NK-92 (cell line): Measurements from ENCODE around the gene GPX6.
"Not testable (repeated sequence)": the region's sequence is repeated elsewhere in the genome, so short reads cannot be mapped to it uniquely, and the experiment has no call there.

Experiments used
- DNase-seq: peaks from one replicate; lab custom pipeline; 2025; ENCODE audit not compliant: unreplicated experiment; lab: John Stamatoyannopoulos, UW

GPX6 gene

DNA sequence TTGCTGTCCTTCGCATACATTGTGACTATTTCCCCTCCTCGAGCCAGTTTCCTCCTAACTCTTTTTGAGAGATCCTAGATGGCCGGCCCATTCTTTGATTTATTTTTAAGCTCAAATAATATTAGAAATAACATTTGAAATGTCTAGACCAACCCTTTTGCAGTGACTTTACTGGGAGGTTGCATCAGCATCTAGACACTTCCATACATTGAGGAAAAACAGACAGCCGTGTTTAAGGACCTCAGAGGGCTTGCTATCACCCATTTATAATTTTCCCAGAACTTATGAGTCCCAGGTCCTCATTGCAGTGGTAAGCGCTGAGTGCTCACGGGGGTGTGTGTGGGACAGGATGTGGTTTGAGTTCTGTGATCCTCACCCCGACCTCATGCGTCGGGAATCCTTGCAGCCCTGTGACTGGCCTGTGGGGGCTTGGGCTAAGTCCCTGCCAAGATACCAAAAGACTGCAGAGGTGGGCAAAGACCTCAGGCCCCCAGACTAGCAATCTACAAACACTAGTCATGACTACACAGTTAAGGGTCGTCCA, 10.0 kb upstream of the GPX6 start, which contains the start of gene GPX5:
Gene GPX5 (plus strand): TSS at position 386 of the 544 bp plus-strand sequence. CDS start 133 bp downstream, at position 519.
- DNase-seq, result no peak

DNA sequence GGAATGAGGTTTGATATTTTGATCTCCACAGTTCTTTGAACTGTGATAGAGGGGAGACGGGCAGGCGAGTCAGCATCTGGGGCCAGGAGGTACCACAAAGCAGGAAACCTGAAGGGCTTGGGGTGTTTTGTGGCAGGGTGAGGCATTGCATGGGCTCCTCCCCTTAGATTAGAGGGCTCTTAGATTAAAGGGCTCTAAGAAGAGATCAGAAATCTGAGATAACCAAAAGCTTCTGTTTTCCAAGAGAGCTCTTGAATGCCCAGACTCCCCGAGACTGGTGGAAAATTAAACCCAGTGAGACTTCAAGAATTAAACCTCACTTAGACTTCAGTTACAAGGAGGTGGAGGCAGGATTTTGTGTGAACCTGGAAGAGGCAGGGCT, 7.6 kb upstream of the GPX6 start:
- DNase-seq, result no peak

DNA sequence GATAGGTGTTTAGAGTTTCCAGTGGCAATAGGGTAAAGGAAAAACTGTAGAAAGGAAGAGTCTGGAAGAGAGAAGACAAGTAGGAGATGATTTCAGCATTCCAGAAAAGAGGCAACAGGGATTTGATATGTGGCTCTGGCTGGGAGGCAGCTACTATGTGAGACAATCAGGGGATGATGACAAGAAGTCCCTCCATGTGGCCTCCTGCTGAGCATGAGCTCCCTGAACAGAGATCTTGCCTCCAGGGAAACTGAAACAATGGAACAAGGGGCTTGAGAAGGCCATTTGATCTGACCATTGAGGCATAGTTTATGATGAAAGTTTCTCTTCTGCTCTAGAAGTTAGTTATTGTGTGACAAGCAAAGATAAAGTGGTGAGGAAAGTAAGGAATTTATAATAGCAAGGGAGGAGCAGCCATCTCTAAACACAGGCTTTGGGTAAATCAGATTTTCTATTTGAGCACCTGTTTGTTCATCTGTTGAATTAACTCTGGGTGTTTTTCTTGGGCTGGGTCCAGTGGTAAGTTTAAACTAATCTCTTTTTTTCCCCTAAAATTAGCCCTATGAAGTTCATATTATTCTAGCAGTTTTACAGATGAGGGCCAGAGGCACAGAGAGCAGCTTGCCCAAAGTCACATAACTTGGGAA, 7.1 kb upstream of the GPX6 start:
- DNase-seq, result no peak

DNA sequence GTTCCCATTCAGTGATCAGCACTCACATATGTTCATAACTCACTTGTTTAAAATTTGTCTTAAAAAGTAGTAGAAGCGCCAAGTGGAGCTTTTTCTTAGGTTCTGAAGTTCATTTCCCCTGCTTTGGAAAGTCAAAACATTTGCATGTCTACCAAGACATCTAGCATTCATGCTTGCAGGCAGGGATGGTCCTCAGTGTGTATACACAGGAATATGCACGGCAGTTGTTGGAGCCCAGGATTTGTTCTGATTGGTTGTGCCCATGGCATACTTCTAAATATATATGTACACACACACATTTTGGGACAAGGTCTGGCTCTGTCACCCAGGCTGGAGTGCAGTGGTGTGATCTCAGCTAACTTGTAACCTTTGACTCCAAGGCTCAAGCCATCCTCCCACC, 2.4 kb upstream of the GPX6 start:
- DNase-seq, result no peak

DNA sequence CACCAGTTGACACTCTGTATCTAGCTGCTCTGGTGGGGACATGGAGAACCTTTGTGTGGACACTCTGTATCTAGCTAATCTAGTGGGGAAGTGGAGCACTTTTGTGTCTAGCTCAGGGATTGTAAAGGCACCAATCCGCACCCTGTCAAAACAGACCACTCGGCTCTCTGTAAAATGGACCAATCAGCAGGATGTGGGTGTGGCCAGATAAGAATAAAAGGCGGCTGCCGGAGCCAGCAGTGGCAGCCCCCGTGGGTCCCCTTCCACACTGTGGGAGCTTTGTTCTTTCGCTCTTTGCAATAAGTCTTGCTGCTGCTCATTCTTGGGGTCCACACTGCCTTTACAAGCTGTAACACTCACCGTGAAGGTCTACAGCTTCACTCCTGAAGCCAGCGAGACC, 3.2 kb downstream of the GPX6 start:
- not testable (repeated sequence) for DNase-seq

DNA sequence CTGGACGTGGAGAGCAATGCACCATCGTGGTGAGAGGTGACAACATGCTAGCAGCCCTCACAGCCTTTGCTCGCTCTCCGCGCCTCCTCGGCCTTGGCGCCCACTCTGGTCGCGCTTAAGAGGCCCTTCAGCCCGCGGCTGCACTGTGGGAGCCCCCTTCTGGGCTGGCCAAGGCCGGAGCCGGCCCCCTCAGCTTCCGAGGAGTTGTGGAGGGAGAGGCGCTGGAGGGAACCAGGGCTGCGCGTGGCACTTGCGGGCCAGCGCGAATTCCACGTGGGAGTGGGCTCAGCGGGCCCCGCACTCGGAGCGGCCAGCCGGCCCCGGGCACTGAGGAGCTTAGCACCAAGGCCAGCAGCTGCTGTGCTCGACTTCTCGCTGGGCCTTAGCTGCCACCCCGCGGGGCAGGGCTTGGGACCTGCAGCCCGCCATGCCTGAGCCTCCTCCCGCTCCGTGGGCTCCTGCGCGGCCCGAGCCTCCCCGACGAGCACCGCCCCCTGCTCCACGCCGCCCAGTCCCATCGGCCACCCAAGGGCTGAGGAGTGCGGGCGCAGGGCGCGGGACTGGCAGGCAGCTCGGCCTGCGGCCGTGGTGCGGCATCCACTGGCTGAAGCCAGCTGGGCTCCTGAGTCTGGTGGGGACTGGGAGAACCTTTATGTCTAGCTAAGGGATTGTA, 3.8 kb downstream of the GPX6 start:
- DNase-seq, result no peak

DNA sequence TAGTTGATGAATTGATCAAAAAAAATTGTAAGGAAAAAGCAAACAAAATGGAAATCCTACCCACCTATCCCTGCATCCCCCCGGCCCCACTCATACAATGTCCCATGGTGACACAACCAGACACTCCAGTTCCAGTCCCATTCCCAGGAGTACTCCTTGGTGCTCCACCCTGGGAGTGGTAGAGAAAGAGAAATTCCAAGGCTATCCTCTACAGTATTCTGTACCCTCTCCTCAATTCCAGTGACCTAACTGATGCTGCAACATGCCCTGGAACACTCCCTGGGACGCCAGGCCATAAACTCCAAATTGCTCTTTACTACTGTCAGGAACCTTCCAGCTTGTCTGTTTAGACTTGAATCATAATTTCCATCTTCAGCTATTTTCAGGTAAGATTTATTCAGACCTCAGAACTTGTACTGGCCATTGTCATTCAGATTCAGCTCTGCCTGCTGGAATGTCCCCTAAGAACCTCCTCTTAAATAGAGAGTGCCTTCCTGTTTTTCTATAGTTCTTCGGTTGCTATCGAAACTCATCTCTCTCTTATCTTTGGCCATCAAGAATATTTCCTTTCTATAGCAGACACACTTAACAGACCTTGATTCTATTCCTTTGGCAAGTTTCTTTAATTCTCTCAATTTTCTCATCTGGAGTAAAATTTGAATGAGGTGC, 8.7 kb downstream of the GPX6 start:
- no peak for DNase-seq

DNA sequence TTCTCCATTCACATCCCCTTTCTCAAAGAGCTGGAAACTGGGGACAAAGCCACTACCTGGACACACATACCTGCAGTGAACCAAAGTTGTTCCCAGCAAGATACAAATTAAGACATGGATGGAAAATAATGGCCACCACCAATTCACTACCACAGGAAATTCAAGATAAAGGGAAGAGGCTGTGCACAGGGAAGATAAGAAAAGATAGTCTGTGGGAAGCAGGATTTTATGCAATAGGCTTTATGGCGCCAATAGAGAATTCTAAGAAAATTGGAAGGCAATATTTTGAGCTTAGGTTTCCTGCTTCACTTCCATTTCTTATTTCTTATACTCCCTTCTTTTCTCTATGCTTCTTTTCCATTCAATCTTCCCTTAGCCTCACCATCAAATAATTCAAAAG, 9.9 kb downstream of the GPX6 start:
- DNase-seq, result no peak

DNA sequence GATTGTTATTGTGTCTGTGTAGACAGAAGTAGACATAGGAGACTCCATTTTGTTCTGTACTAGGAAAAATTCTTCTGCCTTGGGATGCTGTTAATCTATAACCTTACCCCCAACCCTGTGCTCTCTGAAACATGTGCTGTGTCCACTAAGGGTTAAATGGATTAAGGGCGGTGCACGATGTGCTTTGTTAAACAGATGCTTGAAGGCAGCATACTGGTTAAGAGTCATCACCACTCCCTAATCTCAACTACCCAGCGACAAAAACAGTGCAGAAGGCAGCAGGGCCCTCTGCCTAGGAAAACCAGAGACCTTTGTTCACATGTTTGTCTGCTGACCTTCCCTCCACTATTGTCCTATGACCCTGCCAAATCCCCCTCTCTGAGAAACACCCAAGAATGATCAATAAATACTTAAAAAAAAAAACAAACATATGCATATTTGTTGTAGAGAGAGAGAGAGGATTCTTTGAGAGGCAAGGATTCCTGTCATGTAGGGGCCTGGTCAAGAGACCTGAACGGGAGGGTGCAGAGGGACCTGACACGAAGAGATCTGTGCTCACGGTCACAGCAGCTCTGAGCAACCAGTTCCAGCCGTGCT, 12.8 kb downstream of the GPX6 start:
- DNase-seq, result not testable (repeated sequence)

DNA sequence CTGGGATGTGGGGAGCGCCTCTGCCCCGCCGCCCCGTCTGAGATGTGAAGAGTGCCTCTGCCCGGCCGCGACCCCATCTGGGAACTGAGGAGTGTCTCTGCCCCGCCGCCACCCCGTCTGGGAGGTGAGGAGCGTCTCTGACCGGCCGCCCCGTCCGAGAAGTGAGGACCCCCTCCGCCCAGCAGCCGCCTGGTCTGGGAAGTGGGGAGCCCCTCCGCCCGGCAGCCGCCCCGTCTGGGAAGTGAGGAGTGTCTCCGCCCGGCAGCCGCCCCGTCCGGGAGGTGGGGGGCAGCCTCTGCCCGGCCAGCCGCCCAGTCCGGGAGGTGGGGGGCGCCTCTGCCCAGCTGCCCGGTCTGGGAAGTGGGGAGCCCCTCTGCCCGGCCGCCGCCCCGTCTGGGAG, 13.5 kb downstream of the GPX6 start:
- not testable (repeated sequence) for DNase-seq

DNA sequence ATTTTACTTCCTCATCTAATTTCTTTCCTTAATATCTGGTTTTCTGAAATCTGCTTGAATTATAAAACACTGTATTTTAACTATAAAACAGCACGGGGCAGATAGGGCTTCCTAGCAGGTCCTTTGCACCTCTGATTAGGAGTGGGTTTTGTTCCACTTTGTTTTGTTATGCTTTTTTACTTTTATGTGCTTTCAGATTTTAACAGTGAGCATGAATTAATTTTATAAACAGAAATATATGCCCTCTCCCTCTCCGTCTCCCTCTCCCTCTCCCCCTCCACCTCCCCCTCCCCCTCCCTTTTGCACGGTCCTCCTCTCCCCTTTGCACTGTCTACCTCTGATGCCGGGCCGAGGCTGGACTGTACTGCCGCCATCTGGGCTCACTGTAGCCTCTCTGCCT, 14.3 kb downstream of the GPX6 start:
- DNase-seq, result no peak

DNA sequence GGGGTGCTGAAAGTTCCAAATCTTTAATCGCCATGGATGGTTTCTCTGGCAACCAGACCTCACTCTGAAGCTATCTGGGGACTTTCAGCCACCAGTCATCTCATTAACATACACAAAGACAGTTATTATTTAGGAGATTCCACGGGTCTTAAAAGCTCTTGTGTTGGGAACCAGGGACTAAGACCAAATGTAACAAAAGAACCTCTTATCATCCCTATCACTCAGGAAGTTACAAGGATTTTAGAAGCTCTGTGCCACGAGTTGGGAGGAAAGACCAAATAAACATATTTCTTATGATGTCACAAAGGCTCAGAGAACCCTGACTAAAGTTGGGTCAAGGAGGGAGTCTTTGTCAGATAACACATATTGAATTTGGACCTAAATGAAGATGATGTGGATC, 17.7 kb downstream of the GPX6 start:
- DNase-seq, result no peak

DNA sequence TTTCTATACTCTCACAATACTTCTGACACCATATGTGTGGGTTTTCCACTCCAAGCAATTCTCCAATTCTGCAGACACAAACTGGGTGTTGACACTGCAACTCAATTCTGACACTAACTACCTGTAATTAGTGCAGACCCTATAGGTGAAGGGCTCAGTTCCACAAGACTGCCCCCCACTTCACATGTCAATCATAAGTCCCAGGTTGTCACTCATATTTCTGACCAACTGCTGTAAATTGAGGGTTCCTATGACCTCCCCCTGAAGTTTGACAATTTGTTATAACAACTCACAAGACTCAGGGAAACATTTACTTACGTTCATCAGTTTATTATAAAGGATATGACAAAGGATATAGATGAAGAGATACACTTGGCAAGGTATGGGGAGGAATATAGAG, 18.3 kb downstream of the GPX6 start:
- DNase-seq, result no peak

DNA sequence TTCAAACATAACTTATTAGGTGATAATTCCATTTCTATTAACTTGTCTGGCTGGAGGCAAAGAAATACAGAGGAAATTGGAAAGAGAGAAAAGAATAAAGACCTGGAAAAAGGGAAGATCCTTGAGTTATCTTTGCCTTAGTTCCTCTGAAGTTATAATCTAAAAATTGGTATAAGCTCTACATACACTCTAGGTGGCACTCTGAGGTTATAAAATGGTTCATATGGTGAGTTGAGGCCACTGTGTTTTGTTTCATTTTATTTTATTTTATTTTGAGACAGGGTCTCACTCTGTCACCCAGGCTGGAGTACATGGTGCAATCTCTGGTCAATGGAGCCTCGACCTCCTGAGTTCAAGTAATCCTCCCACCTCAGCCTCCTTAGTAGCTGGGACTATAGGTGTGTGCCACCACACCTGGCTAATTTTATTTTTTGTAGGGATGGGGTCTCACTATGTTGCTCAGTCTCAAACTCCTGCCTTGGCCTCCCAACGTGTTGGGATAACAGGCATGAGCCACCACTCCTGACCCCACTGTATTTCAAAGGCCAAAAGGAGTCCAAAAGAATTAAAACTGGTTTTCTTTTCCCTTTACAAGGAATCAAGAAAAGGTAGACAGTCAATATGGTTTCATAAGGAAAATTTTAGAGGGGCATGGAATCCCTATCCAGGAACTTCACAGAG, 19.4 kb downstream of the GPX6 start:
- DNase-seq, result no peak

DNA sequence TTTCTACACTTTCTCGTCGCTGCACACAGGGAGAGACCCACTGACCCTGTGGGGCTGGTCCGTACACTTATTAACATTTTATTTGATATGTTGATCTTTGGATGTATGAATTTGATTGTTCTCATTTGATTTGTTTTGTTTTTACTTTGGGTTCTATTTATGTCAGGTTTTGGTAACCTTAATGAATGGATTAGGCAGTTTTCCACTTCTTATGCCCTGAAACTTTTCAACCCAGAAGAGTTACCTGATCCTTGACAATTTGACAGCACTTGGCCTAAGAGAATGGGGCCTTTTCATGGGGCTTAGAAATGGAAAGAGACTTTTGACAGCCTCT, 23.6 kb downstream of the GPX6 start:
- DNase-seq, result no peak

DNA sequence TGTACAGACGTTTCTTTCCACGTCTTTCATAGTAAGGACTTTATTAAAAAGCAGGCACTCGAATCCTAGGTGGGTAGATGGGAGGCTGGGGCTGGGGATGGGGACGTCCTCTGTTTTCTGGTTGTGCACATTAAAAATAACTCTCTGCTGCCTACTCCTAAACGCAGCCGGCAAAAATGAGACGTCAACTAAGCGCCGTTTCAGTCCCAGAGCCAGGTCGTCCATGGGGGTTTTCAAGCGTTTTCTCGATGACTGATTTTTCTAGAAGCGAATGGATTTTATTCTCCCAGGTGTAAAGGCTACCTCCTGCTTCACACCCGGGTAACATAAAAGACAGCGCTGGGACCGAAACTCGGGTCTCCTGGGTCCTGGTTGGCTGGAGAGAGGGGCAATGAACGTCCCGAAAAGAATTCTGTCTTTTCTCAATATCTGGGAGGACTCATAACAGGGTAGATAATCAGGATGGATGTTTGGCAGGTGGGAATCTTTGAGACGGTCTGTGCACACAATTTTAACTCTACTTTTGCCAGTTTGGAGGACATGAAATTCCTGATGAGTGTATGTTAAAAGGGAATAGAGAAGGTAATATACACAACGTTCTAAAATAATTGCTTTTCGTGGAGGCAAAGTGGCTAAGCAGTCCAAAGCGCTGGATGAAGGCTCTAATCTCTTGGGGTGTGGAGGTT, 25.2 kb downstream of the GPX6 start:
- DNase-seq, result no peak

DNA sequence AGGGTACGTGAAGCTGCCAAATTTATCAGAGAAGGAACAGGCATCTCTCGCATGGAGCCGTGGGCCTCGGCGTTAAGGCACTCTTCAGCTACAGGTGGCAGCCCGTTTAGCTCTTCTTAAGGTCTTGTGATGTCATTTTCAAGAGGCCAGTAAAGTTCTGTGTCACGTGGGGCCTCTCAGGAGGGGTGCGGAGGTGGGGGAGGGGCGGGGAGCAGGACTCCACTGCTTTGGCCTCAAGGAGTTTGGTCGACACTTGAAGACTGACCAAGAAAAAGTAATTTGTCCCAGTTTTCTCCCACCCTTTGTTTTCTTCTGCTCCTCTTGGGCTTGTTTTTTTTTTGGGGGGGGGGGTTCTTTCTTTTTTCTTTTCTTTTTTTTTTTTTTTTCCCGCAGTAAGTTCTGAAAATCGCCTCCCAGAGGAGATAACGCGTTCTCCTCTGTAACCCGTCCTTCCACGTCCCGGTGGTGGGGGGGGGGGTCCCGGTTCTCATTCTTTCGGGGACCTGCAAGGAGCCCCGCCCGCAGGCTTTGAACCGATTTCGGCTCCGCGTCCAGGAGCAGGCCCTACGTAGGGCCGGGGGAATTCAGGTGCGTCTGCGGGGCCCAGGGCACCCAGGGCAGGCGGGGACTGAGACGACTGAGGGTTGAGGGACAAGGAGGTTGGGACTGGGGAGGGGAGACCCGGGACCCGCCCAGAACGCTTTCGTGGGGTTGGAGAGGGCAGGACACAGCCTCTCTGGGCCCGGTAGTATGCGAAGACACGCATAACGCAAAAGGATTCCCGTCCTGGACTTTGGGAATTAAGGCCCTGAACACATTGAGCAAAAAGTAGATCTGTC, 26.0 kb downstream of the GPX6 start:
- DNase-seq, result no peak

DNA sequence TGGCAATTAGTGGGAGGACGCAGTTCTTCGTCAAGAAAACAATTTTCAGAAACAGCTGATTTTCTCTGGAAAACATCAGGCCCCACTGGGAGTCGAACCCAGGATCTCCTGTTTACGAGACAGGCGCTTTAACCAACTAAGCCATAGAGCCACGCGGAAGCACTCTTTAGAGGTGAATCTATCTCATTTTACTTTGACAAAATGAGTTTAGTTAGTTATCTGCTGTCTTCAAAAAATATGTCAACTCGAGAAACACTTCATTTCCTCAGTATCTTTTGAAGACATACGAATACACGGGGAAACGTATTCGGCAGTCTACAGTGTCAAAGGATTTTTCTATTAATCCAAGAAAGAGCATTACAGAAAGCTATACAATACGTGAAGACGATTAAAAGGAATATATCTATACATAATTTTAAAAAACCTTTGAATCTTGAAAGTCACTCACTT, 26.7 kb downstream of the GPX6 start:
- no peak for DNase-seq

DNA sequence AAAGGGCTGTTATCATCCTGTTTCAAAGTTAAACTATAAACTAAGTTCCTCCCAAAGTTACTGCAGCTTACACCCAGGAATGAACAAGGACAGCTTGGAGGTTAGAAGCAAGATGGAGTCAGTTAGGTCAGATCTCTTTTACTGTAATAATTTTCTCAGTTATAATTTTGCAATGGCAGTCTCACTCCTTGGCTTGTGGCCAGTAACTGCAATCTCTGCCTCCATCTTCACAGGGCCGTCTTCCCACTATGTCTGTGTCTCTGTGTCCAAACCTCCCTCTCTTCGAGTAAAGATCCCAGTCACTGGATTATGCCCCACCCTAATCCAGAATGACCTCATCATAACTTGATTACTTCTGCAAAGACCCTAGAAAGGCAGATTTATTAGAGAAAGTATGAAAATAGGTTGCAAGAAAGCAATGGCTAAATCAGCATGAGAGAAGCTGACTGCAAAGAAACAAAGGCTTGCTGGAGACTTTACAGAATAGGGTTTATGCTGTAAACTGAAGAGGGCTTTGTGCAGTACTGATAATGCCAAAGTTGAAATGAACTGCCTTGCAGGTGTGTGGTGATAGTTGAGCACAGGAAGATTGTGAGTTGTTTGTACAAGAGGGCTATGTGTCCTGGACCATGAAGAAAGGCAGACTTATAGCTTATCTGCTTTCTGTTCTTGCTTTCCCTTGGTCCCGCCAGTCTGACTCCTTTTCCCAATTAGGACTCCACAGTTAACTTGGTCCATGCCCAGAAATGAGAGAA, 28.4 kb downstream of the GPX6 start:
- no peak for DNase-seq
